AG10803 (cell line): ENCODE data around the gene APEX2.

Experiments
- DNase-seq: peaks from one replicate; pipeline ENCODE4 v3.0.0; 2010; ENCODE audit warnings: low read depth
- H3K4me3 ChIP-seq: 2 replicates; pipeline ENCODE4 v1.5.1; 2011; ENCODE audit warnings: mild to moderate bottlenecking, low read length, control low read depth
- TF ChIP-seq, protein P1 (sequence below): conservative IDR thresholded peaks from 2 replicates; pipeline ENCODE4 v1.5.1; 2011; ENCODE audit warnings: mild to moderate bottlenecking, low read length, control low read depth, inconsistent platforms

APEX2 gene

DNA sequence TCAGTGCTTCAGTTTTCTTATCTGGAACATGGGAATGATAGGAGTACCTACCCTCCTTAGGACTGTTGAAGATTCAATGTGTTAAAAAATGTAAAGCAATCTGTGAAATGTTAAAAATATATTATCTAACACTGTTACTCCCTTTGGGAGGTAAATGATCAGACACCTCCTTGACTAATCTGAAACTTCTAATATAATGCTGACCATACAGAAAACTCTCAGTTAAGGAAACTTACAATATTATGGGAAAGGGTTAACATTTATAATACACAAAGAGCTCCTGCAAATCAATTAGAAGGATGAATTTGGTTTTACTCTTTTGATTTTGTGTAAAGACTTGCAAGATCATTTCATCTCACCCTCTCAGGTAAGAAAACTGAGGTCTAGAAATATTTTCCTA is 4.5 kb upstream of the APEX2 start:
- TF ChIP-seq, protein P1, sequence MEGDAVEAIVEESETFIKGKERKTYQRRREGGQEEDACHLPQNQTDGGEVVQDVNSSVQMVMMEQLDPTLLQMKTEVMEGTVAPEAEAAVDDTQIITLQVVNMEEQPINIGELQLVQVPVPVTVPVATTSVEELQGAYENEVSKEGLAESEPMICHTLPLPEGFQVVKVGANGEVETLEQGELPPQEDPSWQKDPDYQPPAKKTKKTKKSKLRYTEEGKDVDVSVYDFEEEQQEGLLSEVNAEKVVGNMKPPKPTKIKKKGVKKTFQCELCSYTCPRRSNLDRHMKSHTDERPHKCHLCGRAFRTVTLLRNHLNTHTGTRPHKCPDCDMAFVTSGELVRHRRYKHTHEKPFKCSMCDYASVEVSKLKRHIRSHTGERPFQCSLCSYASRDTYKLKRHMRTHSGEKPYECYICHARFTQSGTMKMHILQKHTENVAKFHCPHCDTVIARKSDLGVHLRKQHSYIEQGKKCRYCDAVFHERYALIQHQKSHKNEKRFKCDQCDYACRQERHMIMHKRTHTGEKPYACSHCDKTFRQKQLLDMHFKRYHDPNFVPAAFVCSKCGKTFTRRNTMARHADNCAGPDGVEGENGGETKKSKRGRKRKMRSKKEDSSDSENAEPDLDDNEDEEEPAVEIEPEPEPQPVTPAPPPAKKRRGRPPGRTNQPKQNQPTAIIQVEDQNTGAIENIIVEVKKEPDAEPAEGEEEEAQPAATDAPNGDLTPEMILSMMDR: no peak
- DNase-seq: no peak
- no peak overlapping the region for H3K4me3 ChIP-seq

DNA sequence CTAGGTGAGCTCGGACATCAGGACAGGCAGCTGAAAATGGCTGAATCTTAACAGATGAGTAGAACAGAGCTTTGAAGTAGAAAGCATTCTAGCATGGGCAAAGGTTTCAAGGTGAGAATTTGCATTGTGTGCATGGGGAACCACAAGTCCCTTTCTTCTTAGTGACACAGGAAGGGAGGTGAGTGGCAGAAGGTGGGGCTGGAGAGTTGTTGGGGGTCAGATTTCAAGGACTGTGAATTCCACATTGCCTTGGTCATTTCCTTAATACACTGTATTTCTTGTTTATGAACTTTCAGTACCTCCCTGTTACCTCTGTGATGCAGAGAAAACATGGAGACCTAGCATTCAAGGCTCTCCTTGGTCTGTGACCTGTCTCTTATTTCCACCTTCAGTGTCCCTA is 4.1 kb downstream of the APEX2 start:
- TF ChIP-seq, protein P1: no peak
- DNase-seq: no peak
- H3K4me3 ChIP-seq: no peak overlapping the region

DNA sequence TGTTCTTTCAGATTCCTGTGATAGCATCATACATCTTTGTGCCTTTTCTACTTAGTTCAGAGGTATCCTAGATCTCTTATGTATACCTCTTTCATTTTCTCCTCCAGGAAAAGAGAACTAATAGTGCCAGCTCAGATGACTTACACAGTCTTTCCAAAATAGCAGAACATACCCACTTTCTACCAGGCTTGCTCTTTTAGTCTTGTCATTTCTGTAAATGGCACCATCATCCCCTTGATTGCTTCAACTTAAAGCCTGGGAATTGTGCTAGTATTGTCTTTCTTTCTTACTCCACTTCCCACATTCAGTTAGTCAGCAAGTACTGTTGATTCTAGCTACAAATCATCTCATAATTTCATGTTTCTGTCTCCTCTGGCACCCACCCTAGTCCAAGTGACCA is 5.1 kb downstream of the APEX2 start:
- no peak overlapping the region for H3K4me3 ChIP-seq
- TF ChIP-seq, protein P1: no peak
- DNase-seq: no peak

- TF ChIP-seq, protein P1: no peak
- no peak for DNase-seq
- H3K4me3 ChIP-seq: no peak overlapping the region
Measured at GRCh38 chrX:55006827-55007621, 6.9 kb downstream of the APEX2 start.

- H3K4me3 ChIP-seq: no peak overlapping the region
- TF ChIP-seq, protein P1: no peak
- DNase-seq: peak; percentile 58
Measured at GRCh38 chrX:55007656-55008055, 7.5 kb downstream of the APEX2 start.

GRCh38 chrX:55008571-55009358 is 8.6 kb downstream of the APEX2 start:
- TF ChIP-seq, protein P1: no peak
- H3K4me3 ChIP-seq: no peak overlapping the region
- DNase-seq: peak; percentile 24
